Dermis microvascular lymphatic vessel endothelial cell (primary cell): ENCODE data around the gene SH2D2A. TPM values are rescaled to one million over a fixed set of nuclear protein-coding genes. Genes with fewer than 3 reads are reported as not detected.

Experiments
- DNase-seq, 2 donors: peaks; one replicate each; pipeline versions ENCODE4 v3.0.0 to v3.0.0-alpha.2; 2010; ENCODE audit warnings: low read depth in 2 of 2
- total RNA-seq: library from RNA; depleted of rRNA; stranded (reverse); fragments of >200 nt; gene quantifications from 2 replicates; pipeline ENCODE4 v1.2.1, GENCODE V29; 2014

Gene SH2D2A
- total RNA-seq, 1 donor from 2014 or later: 0.13 TPM

- DNase-seq: no peak
Measured at GRCh38 chr1:156847591-156848460, 31.2 kb upstream of the SH2D2A start.

- no peak for DNase-seq
Measured at GRCh38 chr1:156846643-156847042, 30.0 kb upstream of the SH2D2A start.

GRCh38 chr1:156845953-156846545 is 29.4 kb upstream of the SH2D2A start:
- DNase-seq: no peak

- DNase-seq: no peak
Measured at GRCh38 chr1:156845055-156845952, 28.7 kb upstream of the SH2D2A start.

- no peak for DNase-seq
Measured at GRCh38 chr1:156844638-156845037, 28.0 kb upstream of the SH2D2A start.

GRCh38 chr1:156844102-156844501 is 27.5 kb upstream of the SH2D2A start:
- DNase-seq: no peak

GRCh38 chr1:156842618-156843300 is 26.1 kb upstream of the SH2D2A start:
- DNase-seq: no peak

GRCh38 chr1:156841295-156841855 is 24.7 kb upstream of the SH2D2A start:
- DNase-seq: no peak

- no peak for DNase-seq
Measured at GRCh38 chr1:156840898-156841279, 24.2 kb upstream of the SH2D2A start.

- no peak for DNase-seq
Measured at GRCh38 chr1:156840186-156840897, 23.7 kb upstream of the SH2D2A start.

GRCh38 chr1:156839426-156840109 is 22.9 kb upstream of the SH2D2A start:
- no peak for DNase-seq

GRCh38 chr1:156838972-156839371 is 22.3 kb upstream of the SH2D2A start:
- peak in 1 of 2 donors; percentile 29 for DNase-seq

- DNase-seq: no peak
Measured at GRCh38 chr1:156836892-156837291, 20.2 kb upstream of the SH2D2A start.

GRCh38 chr1:156836041-156836654 is 19.5 kb upstream of the SH2D2A start:
- no peak for DNase-seq

GRCh38 chr1:156834322-156834721 is 17.7 kb upstream of the SH2D2A start:
- DNase-seq: no peak

GRCh38 chr1:156833603-156834002 is 17.0 kb upstream of the SH2D2A start:
- DNase-seq: no peak

GRCh38 chr1:156832434-156832833 is 15.8 kb upstream of the SH2D2A start:
- no peak for DNase-seq

GRCh38 chr1:156828400-156829124 is 11.9 kb upstream of the SH2D2A start:
- DNase-seq: peak in 1 of 2 donors; percentile 69

GRCh38 chr1:156826630-156827029 is 10.0 kb upstream of the SH2D2A start:
- no peak for DNase-seq
